ENCODE measurements around the gene FBXW8. TPM values are rescaled to one million over a fixed set of nuclear protein-coding genes. Genes with fewer than 3 reads are reported as not detected.

Gene FBXW8
- total RNA-seq, 1 experiment from 2014 or later: 20.6 TPM

DNA sequence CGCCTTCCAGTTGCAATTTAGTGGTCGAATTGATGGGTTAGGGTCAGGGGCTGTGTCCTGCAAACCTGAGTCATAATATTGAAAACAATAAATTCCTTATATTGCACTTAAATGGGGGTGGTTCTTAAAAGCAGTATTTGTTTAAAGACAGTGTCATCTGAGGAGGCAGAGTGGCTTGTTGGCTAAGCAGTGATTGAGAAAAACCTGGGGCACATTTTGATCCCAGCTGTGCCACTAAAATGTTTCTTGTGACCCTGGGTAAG, 48.4 kb downstream of the FBXW8 start:
- no TSS peak for BruUV-seq (replicated peaks)
- intact Hi-C loops (cut with micrococcal nuclease; ENCODE audit: unreplicated experiment): no loop called here
- H3K9me2 ChIP-seq (ENCODE audit: insufficient read depth): no peaks in the 10 kb centered on the region
- ChIA-PET POLR2A (ENCODE audit: unreplicated experiment) (no interaction called here), CTCF (no interaction called here)
- no peak overlapping the region for H2AFZ ChIP-seq
- H3K27me3 ChIP-seq (ENCODE audit: insufficient read depth, low read depth): no peaks in the 10 kb centered on the region
- no peak overlapping the region for H3K4me2 ChIP-seq
- H3F3A ChIP-seq (ENCODE audit: insufficient read depth, low read depth): no peaks in the 10 kb centered on the region
- no peak overlapping the region for H3K4me3 ChIP-seq
- no peaks in the 10 kb centered on the region for H3K36me3 ChIP-seq (ENCODE audit: low read depth)
- no peaks in the 10 kb centered on the region; the same call in 1 of the 2 replicates for H3K79me2 ChIP-seq (ENCODE audit: low read depth)
- no peak for TF ChIP-seq EZH2 (IDR thresholded peaks at IDR 0.05; ENCODE audit: low read depth)
- TF ChIP-seq, protein P1, sequence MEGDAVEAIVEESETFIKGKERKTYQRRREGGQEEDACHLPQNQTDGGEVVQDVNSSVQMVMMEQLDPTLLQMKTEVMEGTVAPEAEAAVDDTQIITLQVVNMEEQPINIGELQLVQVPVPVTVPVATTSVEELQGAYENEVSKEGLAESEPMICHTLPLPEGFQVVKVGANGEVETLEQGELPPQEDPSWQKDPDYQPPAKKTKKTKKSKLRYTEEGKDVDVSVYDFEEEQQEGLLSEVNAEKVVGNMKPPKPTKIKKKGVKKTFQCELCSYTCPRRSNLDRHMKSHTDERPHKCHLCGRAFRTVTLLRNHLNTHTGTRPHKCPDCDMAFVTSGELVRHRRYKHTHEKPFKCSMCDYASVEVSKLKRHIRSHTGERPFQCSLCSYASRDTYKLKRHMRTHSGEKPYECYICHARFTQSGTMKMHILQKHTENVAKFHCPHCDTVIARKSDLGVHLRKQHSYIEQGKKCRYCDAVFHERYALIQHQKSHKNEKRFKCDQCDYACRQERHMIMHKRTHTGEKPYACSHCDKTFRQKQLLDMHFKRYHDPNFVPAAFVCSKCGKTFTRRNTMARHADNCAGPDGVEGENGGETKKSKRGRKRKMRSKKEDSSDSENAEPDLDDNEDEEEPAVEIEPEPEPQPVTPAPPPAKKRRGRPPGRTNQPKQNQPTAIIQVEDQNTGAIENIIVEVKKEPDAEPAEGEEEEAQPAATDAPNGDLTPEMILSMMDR (conservative IDR thresholded peaks at IDR 0.05): no peak
- peaks cover 5% of the 10 kb centered on the region; the same call in 1 of the 2 replicates for H3K4me1 ChIP-seq (replicated peaks; ENCODE audit: insufficient read depth)
- no peak for DNase-seq
- H3K9me3 ChIP-seq (ENCODE audit: insufficient read depth, low read depth): no peaks in the 10 kb centered on the region
- H3K27ac ChIP-seq: no peak overlapping the region
- H4K20me1 ChIP-seq (ENCODE audit: insufficient read depth): peaks cover 19% of the 10 kb centered on the region

DNA sequence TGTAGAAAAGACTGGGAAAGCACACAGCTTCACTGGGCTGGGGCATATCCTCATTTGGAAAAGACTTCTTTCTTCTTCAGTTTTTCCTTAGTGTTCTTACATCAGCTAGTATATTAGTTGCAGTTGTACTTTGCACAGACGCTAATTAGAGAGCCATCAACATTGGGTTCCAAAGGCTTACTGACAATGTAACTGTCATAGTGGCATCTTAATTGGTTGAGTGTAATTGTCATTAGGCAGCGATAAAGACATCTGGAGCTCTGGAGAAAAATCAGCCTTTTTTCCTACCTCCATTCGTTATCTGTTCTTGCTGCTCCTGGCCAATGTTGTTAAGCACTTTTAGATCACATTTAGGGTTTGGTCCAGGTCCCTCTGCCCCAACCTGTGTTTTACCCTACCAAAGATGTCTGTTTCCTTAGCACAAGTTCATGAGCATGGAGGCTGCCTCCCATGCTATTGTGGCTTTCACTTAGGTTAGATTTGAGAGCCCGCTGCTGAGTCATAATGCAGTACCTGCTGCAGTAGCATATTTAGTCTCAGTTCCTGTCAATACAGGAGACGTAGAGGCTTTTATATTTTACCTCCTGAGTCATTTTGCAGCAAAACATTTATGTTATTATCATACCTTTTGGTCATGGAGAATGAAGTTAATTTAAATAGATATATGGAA, 49.2 kb downstream of the FBXW8 start:
- Histone ChIP-seq H3K36me3 (ENCODE audit: low read depth) (0 out of 2 replicates have a peak, but pooled peaks cover 2% of the 10 kb centered on the region), H3K9me3 (ENCODE audit: insufficient read depth, low read depth) (no peaks in the 10 kb centered on the region), H3K9me2 (ENCODE audit: insufficient read depth) (no peaks in the 10 kb centered on the region), H4K20me1 (ENCODE audit: insufficient read depth) (peaks cover 19% of the 10 kb centered on the region), H3F3A (ENCODE audit: insufficient read depth, low read depth) (no peaks in the 10 kb centered on the region), H3K27ac (no peak overlapping the region), H3K4me2 (no peak overlapping the region), H3K4me1 (replicated peaks; ENCODE audit: insufficient read depth) (peaks cover 5% of the 10 kb centered on the region; the same call in 1 of the 2 replicates), H3K4me3 (no peak overlapping the region), H3K27me3 (ENCODE audit: insufficient read depth, low read depth) (no peaks in the 10 kb centered on the region), H2AFZ (no peak overlapping the region), H3K79me2 (ENCODE audit: low read depth) (no peaks in the 10 kb centered on the region; the same call in 1 of the 2 replicates)
- CTCF ChIA-PET: no interaction called here
- intact Hi-C loops (cut with micrococcal nuclease; ENCODE audit: unreplicated experiment): no loop called here
- DNase-seq: no peak
- TF ChIP-seq EZH2 (IDR thresholded peaks at IDR 0.05; ENCODE audit: low read depth): no peak
- TF ChIP-seq, protein P1 (conservative IDR thresholded peaks at IDR 0.05): no peak
- no TSS peak for BruUV-seq (replicated peaks)
- POLR2A ChIA-PET (ENCODE audit: unreplicated experiment): interaction anchor here (0.5 kb wide), 1 partner anchor 49 kb away, joined by 7 read pairs; no protein-coding TSS in a partner anchor

DNA sequence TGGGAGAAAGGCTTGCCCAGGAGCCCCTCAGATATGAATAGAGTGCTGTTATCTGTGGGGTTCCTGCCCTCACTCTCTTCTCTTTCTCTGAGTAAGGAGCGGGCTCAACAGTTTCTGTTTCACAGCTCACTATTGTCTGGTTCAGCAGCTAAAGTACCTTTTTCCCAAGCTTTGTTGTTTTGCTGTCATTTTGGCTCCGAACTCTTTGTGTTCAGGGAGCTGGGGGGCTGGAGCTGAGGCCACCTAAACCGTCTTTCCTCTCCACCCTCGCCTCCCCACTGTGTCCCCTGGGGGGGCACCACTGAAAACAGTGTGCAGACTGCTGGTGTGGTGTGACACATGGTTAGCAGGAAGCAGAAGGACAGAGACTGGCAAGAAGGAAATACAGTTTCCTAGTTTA, 51.4 kb downstream of the FBXW8 start:
- peaks cover 10% of the 10 kb centered on the region for H4K20me1 ChIP-seq (ENCODE audit: insufficient read depth)
- intact Hi-C loops (cut with micrococcal nuclease; ENCODE audit: unreplicated experiment): no loop called here
- H3K36me3 ChIP-seq (ENCODE audit: low read depth): 0 out of 2 replicates have a peak, but pooled peaks cover 9% of the 10 kb centered on the region
- H2AFZ ChIP-seq: no peak overlapping the region
- no peaks in the 10 kb centered on the region for H3K79me2 ChIP-seq (ENCODE audit: low read depth)
- H3K27me3 ChIP-seq (ENCODE audit: insufficient read depth, low read depth): no peaks in the 10 kb centered on the region
- no peak for TF ChIP-seq EZH2 (IDR thresholded peaks at IDR 0.05; ENCODE audit: low read depth)
- TF ChIP-seq, protein P1 (conservative IDR thresholded peaks at IDR 0.05): no peak
- H3K4me3 ChIP-seq: no peak overlapping the region
- H3F3A ChIP-seq (ENCODE audit: insufficient read depth, low read depth): no peaks in the 10 kb centered on the region
- H3K9me2 ChIP-seq (ENCODE audit: insufficient read depth): no peaks in the 10 kb centered on the region
- H3K4me1 ChIP-seq (replicated peaks; ENCODE audit: insufficient read depth): no peaks in the 10 kb centered on the region; the same call in 1 of the 2 replicates
- H3K27ac ChIP-seq: no peak overlapping the region
- DNase-seq: no peak
- ChIA-PET CTCF (no interaction called here), POLR2A (ENCODE audit: unreplicated experiment) (no interaction called here)
- BruUV-seq (replicated peaks): no TSS peak
- no peak overlapping the region for H3K4me2 ChIP-seq
- H3K9me3 ChIP-seq (ENCODE audit: insufficient read depth, low read depth): no peaks in the 10 kb centered on the region

Measured in PC-9 (cell line).